Daoy (cell line): ENCODE results near the gene EPG5. TPM values are rescaled to one million over a fixed set of nuclear protein-coding genes. Genes with fewer than 3 reads are reported as not detected.
"Not testable (repeated sequence)": the region's sequence is repeated elsewhere in the genome, so short reads cannot be mapped to it uniquely, and the experiment has no call there.

Source experiments
- DNase-seq: peaks from one replicate; pipeline ENCODE4 v3.0.0-alpha.2; 2015; ENCODE audit warnings: low read depth
- total RNA-seq: library from RNA; depleted of rRNA; stranded (reverse); fragments of >200 nt; shearing (Covaris generic); gene quantifications from 2 replicates; pipeline ENCODE4 v1.2.3, GENCODE V29; 2014

Gene EPG5
- total RNA-seq, 1 experiment from 2014 or later: 6.2 TPM

- DNase-seq: peak; percentile 32
Measured at GRCh38 chr18:45839414-45840395, 127.4 kb downstream of the EPG5 start.

GRCh38 chr18:45838302-45839070, 128.6 kb downstream of the EPG5 start:
- DNase-seq: no peak

- no peak for DNase-seq
Measured at GRCh38 chr18:45837283-45838070, 129.7 kb downstream of the EPG5 start.

- no peak for DNase-seq
Measured at GRCh38 chr18:45836242-45837205, 130.6 kb downstream of the EPG5 start.

GRCh38 chr18:45835057-45835636, 132.0 kb downstream of the EPG5 start:
- no peak for DNase-seq

GRCh38 chr18:45834306-45834705, 132.8 kb downstream of the EPG5 start:
- no peak for DNase-seq

- DNase-seq: no peak
Measured at GRCh38 chr18:45833846-45834245, 133.3 kb downstream of the EPG5 start.

GRCh38 chr18:45830917-45831316, 136.2 kb downstream of the EPG5 start:
- no peak for DNase-seq

GRCh38 chr18:45829855-45830254, 137.3 kb downstream of the EPG5 start:
- DNase-seq: no peak

- no peak for DNase-seq
Measured at GRCh38 chr18:45828917-45829811, 138.0 kb downstream of the EPG5 start.

GRCh38 chr18:45826716-45827115, 140.4 kb downstream of the EPG5 start:
- not testable (repeated sequence) for DNase-seq

GRCh38 chr18:45826084-45826483, 141.0 kb downstream of the EPG5 start:
- DNase-seq: no peak

- DNase-seq: peak; percentile 75
Measured at GRCh38 chr18:45825258-45826044, 141.7 kb downstream of the EPG5 start, which contains the start of gene SIGLEC15. TSS of gene SIGLEC15 (plus strand) at chr18:45825675. CDS start at chr18:45825729, 54 bp downstream.

- DNase-seq: no peak
Measured at GRCh38 chr18:45821711-45822110, 145.4 kb downstream of the EPG5 start.

- no peak for DNase-seq
Measured at GRCh38 chr18:45821026-45821425, 146.1 kb downstream of the EPG5 start.

- no peak for DNase-seq
Measured at GRCh38 chr18:45820106-45820745, 146.9 kb downstream of the EPG5 start.

GRCh38 chr18:45818765-45819164, 148.4 kb downstream of the EPG5 start:
- peak; percentile 43 for DNase-seq

GRCh38 chr18:45817543-45817942, 149.6 kb downstream of the EPG5 start:
- DNase-seq: no peak
